Measurements from ENCODE around the gene REXO1. TPM values are rescaled to one million over a fixed set of nuclear protein-coding genes. Genes with fewer than 3 reads are reported as not detected.

Gene REXO1
- total and polyA plus RNA-seq, 9 of the 15 experiments (the other 6 are each of a cell fraction or from before 2014, with no cell fraction given) = 0.04 to 63.3 (median 15.8) TPM

- no peak for TF ChIP-seq RNF219 (CRISPR knock-in tag; IDR thresholded peaks at IDR 0.05)
- peak; percentile 15; the same call in 1 of the 2 replicates for TF ChIP-seq NCOA1 (IDR thresholded peaks at IDR 0.05; ENCODE audit: low read depth)
- TF ChIP-seq NFE2 (IDR thresholded peaks at IDR 0.05; ENCODE audit: low read depth) = no peak
- TF ChIP-seq TRIM28 (IDR thresholded peaks at IDR 0.05) = no peak
- no peak for TF ChIP-seq POLR3G (IDR thresholded peaks at IDR 0.05; ENCODE audit: extremely low read depth, insufficient read length, insufficient replicate concordance)
- no peak for TF ChIP-seq HEY1 (CRISPR knock-in tag; IDR thresholded peaks at IDR 0.05; ENCODE audit: borderline replicate concordance)
- no peak for TF ChIP-seq CHAMP1 (IDR thresholded peaks at IDR 0.05)
- no peak for TF ChIP-seq RCOR1 (IDR thresholded peaks at IDR 0.05; ENCODE audit: borderline replicate concordance in 1 of 2, low read depth in 2 of 2, low read length in 2 of 2)
- no peak for TF ChIP-seq PPARD (CRISPR knock-in tag; IDR thresholded peaks at IDR 0.05)
- no peak for TF ChIP-seq MBD1 (CRISPR knock-in tag; IDR thresholded peaks at IDR 0.05)
- no peak for TF ChIP-seq ZNF133 (CRISPR knock-in tag; IDR thresholded peaks at IDR 0.05)
- no peak for TF ChIP-seq ZNF280B (CRISPR knock-in tag; IDR thresholded peaks at IDR 0.05)
- TF ChIP-seq SUPT5H (IDR thresholded peaks at IDR 0.05) = no peak
- TF ChIP-seq YBX1 (IDR thresholded peaks at IDR 0.05) = no peak
- no peak for TF ChIP-seq CBFB (CRISPR knock-in tag; IDR thresholded peaks at IDR 0.05)
- no peak for TF ChIP-seq DACH1 (IDR thresholded peaks at IDR 0.05; ENCODE audit: partially characterized antibody)
- TF ChIP-seq RBFOX2 (IDR thresholded peaks at IDR 0.05; ENCODE audit: low read depth, low read length) = peak; percentile 65
- no peak for TF ChIP-seq PATZ1 (CRISPR knock-in tag; IDR thresholded peaks at IDR 0.05; ENCODE audit: borderline replicate concordance)
- TF ChIP-seq SIN3A (IDR thresholded peaks at IDR 0.05; ENCODE audit: borderline replicate concordance in 2 of 2, control insufficient read depth in 1 of 2, low read depth in 2 of 2, low read length in 2 of 2) = 0 out of 4 replicates have a peak, but pooled peaks of 1 of the 2 experiments have one; percentile 1
- TF ChIP-seq ZNF354B (CRISPR knock-in tag; IDR thresholded peaks at IDR 0.05) = no peak
These were observed 7.6 kb upstream of the REXO1 start (continued) for GRCh38 chr19:1855828-1856255.

Measured in K562 (cell line).